Measurements from ENCODE around the gene IFIT1.

DNA sequence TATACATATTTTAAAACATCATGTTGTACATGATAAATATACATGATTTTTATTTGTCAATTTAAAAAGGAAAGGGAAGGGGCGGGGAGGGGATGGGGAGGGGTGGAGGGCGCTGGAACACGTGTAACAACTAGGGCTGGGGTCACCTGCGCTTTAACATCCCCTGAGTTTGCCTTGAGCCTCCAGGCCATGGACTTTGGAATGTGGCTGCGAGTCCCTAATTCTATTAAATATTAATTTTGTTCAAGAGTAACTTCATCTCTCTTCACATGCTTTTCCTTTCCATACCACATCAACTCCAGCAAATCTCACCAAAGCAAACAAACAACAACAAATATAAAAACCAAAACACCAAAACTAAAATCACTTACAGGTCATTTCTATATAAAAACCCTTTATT, 32.6 kb downstream of the IFIT1 start:
- no peak for TF ChIP-seq CTCF (IDR thresholded peaks at IDR 0.05; ENCODE audit: insufficient read depth, low read length)
- TF ChIP-seq GABPA (IDR thresholded peaks at IDR 0.05; ENCODE audit: low read depth) = no peak
- TF ChIP-seq POLR2AphosphoS5 (IDR thresholded peaks at IDR 0.05; ENCODE audit: low read depth) = no peak
